Nephron progenitor cell (in vitro differentiated cells): ENCODE results near the gene FKBP7.

ENCODE experiments used
- DNase-seq: peaks from one replicate; pipeline ENCODE4 v3.0.0; 2021
- H3K27ac Mint-ChIP-seq: 2 replicates; pipeline ENCODE4 v1.8.0; 2021; ENCODE audit warnings: mild to moderate bottlenecking, moderate library complexity, mixed read lengths
- H3K27me3 Mint-ChIP-seq: 2 replicates; pipeline ENCODE4 v1.8.0; 2021; ENCODE audit warnings: mild to moderate bottlenecking, low read depth, mixed read lengths; ENCODE audit not compliant: poor library complexity
- H3K36me3 Mint-ChIP-seq: 2 replicates; pipeline ENCODE4 v1.8.0; 2021; ENCODE audit warnings: low read depth, mixed read lengths
- H3K4me1 Mint-ChIP-seq: 2 replicates; pipeline ENCODE4 v1.8.0; 2021; ENCODE audit warnings: mixed read lengths
- H3K4me3 Mint-ChIP-seq: 2 replicates; pipeline ENCODE4 v1.8.0; 2021; ENCODE audit warnings: mild to moderate bottlenecking, moderate library complexity, mixed read lengths
- H3K9me3 Mint-ChIP-seq: 2 replicates; pipeline ENCODE4 v1.8.0; 2021; ENCODE audit warnings: mild to moderate bottlenecking, moderate library complexity, mixed read lengths
- TF ChIP-seq, protein P1 (sequence below): fragments of 200-600 bp; sonication (generic); IDR thresholded peaks from 2 replicates; pipeline ENCODE4 v1.5.0; 2021; ENCODE audit warnings: antibody characterized with exemption

Gene FKBP7

DNA sequence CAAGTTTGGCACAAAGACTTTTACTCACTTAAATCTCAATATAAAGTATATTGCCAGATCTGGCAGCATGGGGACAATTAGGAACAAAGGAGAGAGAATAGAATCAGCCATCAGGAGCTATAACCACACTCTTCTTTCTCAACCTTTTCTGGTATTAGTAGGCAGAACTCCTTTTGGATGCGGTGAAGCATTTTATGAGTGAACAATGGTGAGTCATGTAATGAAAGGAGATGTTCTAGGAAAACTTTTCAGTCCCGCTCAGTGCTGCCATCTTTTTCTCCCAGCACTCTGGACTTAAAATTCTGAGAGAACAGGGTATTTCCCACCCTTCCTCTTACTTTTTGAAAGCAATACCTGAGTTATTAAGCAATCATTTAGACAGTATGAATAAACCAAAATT lies 34.1 kb upstream of the FKBP7 start:
- Mint-ChIP-seq H3K36me3 (peaks cover 29% of the 10 kb centered on the region), H3K9me3 (no peaks in the 10 kb centered on the region), H3K27me3 (peaks cover 3% of the 10 kb centered on the region), H3K4me1 (peaks cover 4% of the 10 kb centered on the region), H3K27ac (no peak overlapping the region), H3K4me3 (no peak overlapping the region)
- TF ChIP-seq, protein P1, sequence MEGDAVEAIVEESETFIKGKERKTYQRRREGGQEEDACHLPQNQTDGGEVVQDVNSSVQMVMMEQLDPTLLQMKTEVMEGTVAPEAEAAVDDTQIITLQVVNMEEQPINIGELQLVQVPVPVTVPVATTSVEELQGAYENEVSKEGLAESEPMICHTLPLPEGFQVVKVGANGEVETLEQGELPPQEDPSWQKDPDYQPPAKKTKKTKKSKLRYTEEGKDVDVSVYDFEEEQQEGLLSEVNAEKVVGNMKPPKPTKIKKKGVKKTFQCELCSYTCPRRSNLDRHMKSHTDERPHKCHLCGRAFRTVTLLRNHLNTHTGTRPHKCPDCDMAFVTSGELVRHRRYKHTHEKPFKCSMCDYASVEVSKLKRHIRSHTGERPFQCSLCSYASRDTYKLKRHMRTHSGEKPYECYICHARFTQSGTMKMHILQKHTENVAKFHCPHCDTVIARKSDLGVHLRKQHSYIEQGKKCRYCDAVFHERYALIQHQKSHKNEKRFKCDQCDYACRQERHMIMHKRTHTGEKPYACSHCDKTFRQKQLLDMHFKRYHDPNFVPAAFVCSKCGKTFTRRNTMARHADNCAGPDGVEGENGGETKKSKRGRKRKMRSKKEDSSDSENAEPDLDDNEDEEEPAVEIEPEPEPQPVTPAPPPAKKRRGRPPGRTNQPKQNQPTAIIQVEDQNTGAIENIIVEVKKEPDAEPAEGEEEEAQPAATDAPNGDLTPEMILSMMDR = no peak
- DNase-seq = no peak

DNA sequence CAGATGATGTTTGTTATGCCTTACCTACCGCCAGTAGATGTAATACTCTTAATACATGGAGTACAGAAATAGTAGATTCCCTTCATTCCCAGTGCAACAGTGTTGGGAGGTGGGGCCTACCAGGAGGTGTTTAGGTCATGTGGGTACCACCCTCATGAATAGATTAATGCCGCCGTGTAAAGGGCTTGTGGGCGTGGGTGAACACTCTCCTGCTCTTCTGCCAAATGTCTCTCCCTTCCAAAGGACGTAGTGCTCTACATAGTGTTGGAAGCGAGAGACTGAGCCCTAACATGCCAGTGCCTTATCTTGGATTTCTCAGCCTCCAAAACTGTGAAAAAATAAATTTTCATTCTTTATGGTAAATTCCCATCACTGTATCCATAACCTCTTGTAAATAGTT lies 32.0 kb upstream of the FKBP7 start:
- peaks cover 3% of the 10 kb centered on the region for H3K27me3 Mint-ChIP-seq
- TF ChIP-seq, protein P1 = no peak
- H3K4me1 Mint-ChIP-seq = peaks cover 4% of the 10 kb centered on the region
- DNase-seq = no peak
- H3K9me3 Mint-ChIP-seq = no peaks in the 10 kb centered on the region
- no peak overlapping the region for H3K4me3 Mint-ChIP-seq
- peaks cover 29% of the 10 kb centered on the region for H3K36me3 Mint-ChIP-seq
- H3K27ac Mint-ChIP-seq = no peak overlapping the region

DNA sequence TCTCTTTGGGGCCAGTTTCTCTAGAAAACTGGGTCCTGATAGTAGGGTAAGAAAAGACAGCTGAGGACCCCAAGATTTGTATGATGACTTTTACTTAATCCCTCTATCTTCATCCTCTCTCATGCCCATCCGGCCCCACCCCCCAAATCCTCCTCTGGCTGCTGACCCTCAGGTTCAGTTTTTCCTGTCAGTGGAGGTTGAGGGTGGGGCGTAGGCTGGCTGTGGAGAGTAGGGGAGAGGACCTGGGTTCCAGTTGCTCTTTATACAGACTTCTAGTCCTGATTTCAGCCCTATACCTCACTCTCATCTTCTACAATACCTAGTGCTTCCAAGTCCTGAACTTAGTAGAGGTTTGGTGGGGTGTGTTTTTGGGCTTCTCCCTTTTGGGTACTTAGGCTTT lies 30.2 kb upstream of the FKBP7 start:
- H3K36me3 Mint-ChIP-seq = peaks cover 26% of the 10 kb centered on the region
- H3K4me1 Mint-ChIP-seq = peaks cover 4% of the 10 kb centered on the region
- no peak overlapping the region for H3K27ac Mint-ChIP-seq
- H3K4me3 Mint-ChIP-seq = no peak overlapping the region
- no peaks in the 10 kb centered on the region for H3K9me3 Mint-ChIP-seq
- no peak for DNase-seq
- peaks cover 3% of the 10 kb centered on the region for H3K27me3 Mint-ChIP-seq
- TF ChIP-seq, protein P1 = no peak

DNA sequence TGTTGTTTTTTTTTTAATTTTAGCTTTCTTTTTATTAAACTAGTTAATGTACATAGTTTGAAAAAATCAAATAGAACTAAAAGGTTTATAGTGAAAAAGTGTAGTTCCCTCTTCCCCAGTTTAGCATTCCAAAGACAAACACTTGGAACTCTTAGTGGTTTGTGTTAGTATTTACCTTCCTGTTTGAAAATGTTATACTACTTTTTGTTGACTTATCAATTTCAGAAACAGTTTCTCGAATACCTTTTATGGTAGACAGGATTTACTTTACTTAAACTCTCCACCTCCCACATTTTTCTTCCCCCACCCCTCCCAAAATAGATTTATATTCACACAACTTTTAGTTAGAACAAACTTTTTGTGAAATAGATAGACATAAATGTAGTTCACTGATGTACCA lies 28.5 kb upstream of the FKBP7 start:
- Mint-ChIP-seq H3K27ac (no peak overlapping the region), H3K27me3 (peaks cover 3% of the 10 kb centered on the region), H3K4me3 (no peak overlapping the region)

DNA sequence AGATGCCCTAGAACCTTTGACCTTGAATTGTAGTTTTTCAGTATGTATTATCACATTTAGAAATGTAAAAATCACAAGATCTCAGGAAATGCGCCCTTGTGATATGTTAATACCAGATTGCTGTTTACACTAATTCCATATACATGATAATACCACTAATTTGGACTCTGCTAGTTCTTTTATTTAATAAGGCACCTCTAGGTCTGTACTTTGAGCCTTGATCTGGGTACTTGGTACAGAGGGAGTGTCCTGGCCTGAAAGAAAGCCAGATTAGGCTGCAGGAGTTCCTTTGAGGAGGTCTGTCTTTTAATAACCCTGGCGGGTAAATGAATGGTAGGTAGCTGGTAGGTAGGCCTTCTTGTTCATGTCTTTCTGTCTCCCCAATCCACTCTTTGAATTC lies 28.1 kb upstream of the FKBP7 start:
- TF ChIP-seq, protein P1 = no peak
- no peak overlapping the region for H3K4me3 Mint-ChIP-seq
- no peak overlapping the region for H3K27ac Mint-ChIP-seq
- peaks cover 3% of the 10 kb centered on the region for H3K27me3 Mint-ChIP-seq
- H3K4me1 Mint-ChIP-seq = peaks cover 4% of the 10 kb centered on the region
- no peak for DNase-seq
- H3K36me3 Mint-ChIP-seq = peaks cover 20% of the 10 kb centered on the region
- H3K9me3 Mint-ChIP-seq = no peaks in the 10 kb centered on the region

More for the DNA sequence above, 28.5 kb upstream of the FKBP7 start:
- Mint-ChIP-seq H3K36me3 (peaks cover 19% of the 10 kb centered on the region), H3K4me1 (peaks cover 4% of the 10 kb centered on the region), H3K9me3 (no peaks in the 10 kb centered on the region)
- TF ChIP-seq, protein P1 = no peak
- DNase-seq = no peak

DNA sequence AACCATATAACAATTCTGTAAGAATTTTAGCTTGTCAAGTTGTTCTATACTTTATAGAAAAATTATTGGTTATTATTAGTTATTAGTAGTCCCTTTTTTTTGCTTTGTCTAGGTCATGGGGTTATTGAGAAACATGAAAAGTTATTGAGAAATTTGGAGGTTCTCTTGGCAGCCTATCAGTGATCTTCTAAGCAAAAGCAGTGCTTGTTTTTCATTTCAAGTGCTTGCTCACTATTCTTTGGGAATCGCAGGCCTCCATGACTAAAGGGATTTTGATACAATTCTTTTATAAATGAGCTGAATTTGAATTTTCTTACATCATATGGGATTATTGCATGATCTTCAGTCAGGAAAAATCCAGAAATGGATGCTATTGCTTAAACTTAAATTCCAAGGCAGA lies 27.7 kb upstream of the FKBP7 start:
- Mint-ChIP-seq H3K4me1 (peaks cover 4% of the 10 kb centered on the region), H3K27ac (no peak overlapping the region), H3K36me3 (peaks cover 21% of the 10 kb centered on the region), H3K4me3 (no peak overlapping the region), H3K27me3 (peaks cover 3% of the 10 kb centered on the region), H3K9me3 (no peaks in the 10 kb centered on the region)
- TF ChIP-seq, protein P1 = no peak
- DNase-seq = no peak
